Peyer's patch (tissue), 4 donors: ENCODE results near the gene MAGT1. TPM values are rescaled to one million over a fixed set of nuclear protein-coding genes. Genes with fewer than 3 reads are reported as not detected.

Experiments
- DNase-seq, 3 donors: peaks; one replicate each; pipeline ENCODE4 v3.0.0-alpha.2; 2017 to 2019
- H3K27ac ChIP-seq, 4 donors: fragments of 200-600 bp; sonication (generic); one replicate each; pipeline ENCODE4 v1.5.1; 2016 to 2019
- H3K27me3 ChIP-seq, 2 donors: fragments of 200-600 bp; sonication (generic); one replicate each; pipeline ENCODE4 v1.5.1; 2019
- H3K36me3 ChIP-seq, 3 donors: fragments of 200-600 bp; sonication (generic); one replicate each; pipeline ENCODE4 v1.5.1; 2016 to 2019
- H3K4me1 ChIP-seq, 4 donors: fragments of 200-600 bp; sonication (generic); one replicate each; pipeline ENCODE4 v1.5.1; 2016 to 2019
- H3K4me3 ChIP-seq, 4 donors: fragments of 200-600 bp; sonication (generic); 1 replicate in 3 of 4; 2 replicates in 1 of 4; pipeline ENCODE4 v1.5.1; 2016 to 2019; ENCODE audit warnings: mild to moderate bottlenecking in 1 of 4
- H3K9me3 ChIP-seq, 4 donors: fragments of 200-600 bp; sonication (generic); one replicate each; pipeline ENCODE4 v1.5.1; 2016 to 2019; ENCODE audit warnings: mild to moderate bottlenecking in 1 of 4
- CTCF ChIP-seq, 6 experiments: fragments of 450-650 bp in 4 of 6; fragments of 200-600 bp in 2 of 6; sonication (generic) in 1 of 6; IDR thresholded peaks; one replicate each; pipeline ENCODE4 v1.5.1; 2017 to 2019; ENCODE audit warnings: antibody characterized with exemption in 6 of 6, mild to moderate bottlenecking in 3 of 6, moderate library complexity in 1 of 6
- POLR2A ChIP-seq, 2 donors: fragments of 450-650 bp; IDR thresholded peaks; one replicate each; pipeline ENCODE4 v1.5.1; 2017; ENCODE audit warnings: antibody characterized with exemption in 2 of 2, mild to moderate bottlenecking in 2 of 2, moderate library complexity in 2 of 2
- total RNA-seq, 4 donors: library from RNA; depleted of rRNA; stranded (reverse); fragments of >200 nt; gene quantifications; one replicate each; pipeline ENCODE4 v1.1.0, GENCODE V29; 2016

Gene MAGT1
- total RNA-seq, 4 donors from 2014 or later = 29.5 to 62.7 (median 50.1) TPM

- TF ChIP-seq POLR2A (IDR thresholded peaks at IDR 0.05) (no peak), CTCF (IDR thresholded peaks at IDR 0.05) (no peak)
- Histone ChIP-seq H3K27ac (no peak overlapping the region), H3K27me3 (no peaks in the 10 kb centered on the region), H3K36me3 (no peaks in the 10 kb centered on the region), H3K9me3 (peaks cover 0 to 3% (median 0%) of the 10 kb centered on the region in 4 donors), H3K4me1 (no peaks in the 10 kb centered on the region), H3K4me3 (no peak overlapping the region)
- DNase-seq = no peak
Measured at GRCh38 chrX:77802201-77802600, 93.0 kb downstream of the MAGT1 start.

GRCh38 chrX:77795124-77795523, 100.1 kb downstream of the MAGT1 start:
- Histone ChIP-seq H3K9me3 (no peaks in the 10 kb centered on the region), H3K27me3 (no peaks in the 10 kb centered on the region), H3K4me3 (no peak overlapping the region), H3K4me1 (no peaks in the 10 kb centered on the region), H3K27ac (no peak overlapping the region), H3K36me3 (no peaks in the 10 kb centered on the region)
- no peak for DNase-seq
- TF ChIP-seq CTCF (IDR thresholded peaks at IDR 0.05) (no peak), POLR2A (IDR thresholded peaks at IDR 0.05) (no peak)

GRCh38 chrX:77793946-77794345, 101.3 kb downstream of the MAGT1 start:
- no peaks in the 10 kb centered on the region for H3K9me3 ChIP-seq
- H3K4me1 ChIP-seq = no peaks in the 10 kb centered on the region
- H3K27me3 ChIP-seq = no peaks in the 10 kb centered on the region
- no peaks in the 10 kb centered on the region for H3K36me3 ChIP-seq
- DNase-seq = no peak
- no peak overlapping the region for H3K4me3 ChIP-seq
- no peak overlapping the region for H3K27ac ChIP-seq
- TF ChIP-seq CTCF (IDR thresholded peaks at IDR 0.05) (no peak), POLR2A (IDR thresholded peaks at IDR 0.05) (no peak)

GRCh38 chrX:77788050-77788449, 107.2 kb downstream of the MAGT1 start:
- DNase-seq = no peak
- no peak for TF ChIP-seq POLR2A (IDR thresholded peaks at IDR 0.05)
- Histone ChIP-seq H3K4me1 (no peaks in the 10 kb centered on the region), H3K4me3 (peak overlapping the region in 3 of 4 donors; percentile 24 to 32 (median 25)), H3K9me3 (no peaks in the 10 kb centered on the region), H3K27ac (peak overlapping the region in 2 of 4 donors; percentile 8 to 38), H3K27me3 (no peaks in the 10 kb centered on the region), H3K36me3 (no peaks in the 10 kb centered on the region)

- no peaks in the 10 kb centered on the region for H3K4me1 ChIP-seq
- no peaks in the 10 kb centered on the region for H3K36me3 ChIP-seq
- peak overlapping the region; percentile 53 to 76 (median 68) for H3K4me3 ChIP-seq
- no peaks in the 10 kb centered on the region for H3K27me3 ChIP-seq
- no peak for TF ChIP-seq POLR2A (IDR thresholded peaks at IDR 0.05)
- H3K27ac ChIP-seq = peak overlapping the region; percentile 83 to 93 (median 86)
- H3K9me3 ChIP-seq = no peaks in the 10 kb centered on the region
- DNase-seq = no peak
Measured at GRCh38 chrX:77786365-77786680, 108.9 kb downstream of the MAGT1 start.

GRCh38 chrX:77785486-77786364, 109.5 kb downstream of the MAGT1 start, which contains the start of gene ATRX:
Gene ATRX, minus strand, starts transcription at chrX:77786216. Its CDS starts 215 bp downstream, at chrX:77786001.
- Histone ChIP-seq H3K9me3 (no peaks in the 10 kb centered on the region), H3K4me3 (peak within 1 kb of the TSS; percentile 53 to 76 (median 68)), H3K4me1 (no peaks in the 10 kb centered on the region), H3K27ac (peak within 1 kb of the TSS; percentile 83 to 93 (median 86)), H3K36me3 (no peaks in the 10 kb centered on the region), H3K27me3 (no peaks in the 10 kb centered on the region)
- DNase-seq = peak; percentile 66 to 87 (median 81)
- TF ChIP-seq CTCF (IDR thresholded peaks at IDR 0.05) = no peak
- TF ChIP-seq POLR2A (IDR thresholded peaks at IDR 0.05) = peak; percentile 26 to 50
